Natural killer cell (primary cell): ENCODE data around the gene MARCO. TPM values are rescaled to one million over a fixed set of nuclear protein-coding genes. Genes with fewer than 3 reads are reported as not detected.

Experiments
- ATAC-seq, 3 donors: fragments of 150-1000 bp in 2 of 3; fragments of 200-7000 bp in 1 of 3; cut with Tn5 transposase; 1 replicate in 1 of 3; 2 replicates in 2 of 3; pipeline ENCODE4 v1.10.0; 2021; ENCODE audit warnings: mild to moderate bottlenecking in 2 of 3, moderate library complexity in 2 of 3
- DNase-seq, 2 donors: peaks; one replicate each; pipeline versions ENCODE4 v3.0.0 to v3.0.0-alpha.2; 2013 to 2021; ENCODE audit warnings: mixed read lengths in 1 of 2
- H3K27ac ChIP-seq: one replicate; pipeline ENCODE4 v1.5.1; 2013; ENCODE audit warnings: mild to moderate bottlenecking, low read length
- H3K27me3 ChIP-seq: one replicate; pipeline ENCODE4 v1.6.1; 2013; ENCODE audit warnings: low read length; ENCODE audit not compliant: control insufficient read depth, insufficient read depth
- H3K36me3 ChIP-seq: one replicate; pipeline ENCODE4 v1.6.1; 2013; ENCODE audit warnings: low read length; ENCODE audit not compliant: control insufficient read depth, insufficient read depth
- H3K4me1 ChIP-seq: one replicate; pipeline ENCODE4 v1.6.1; 2013; ENCODE audit warnings: low read length; ENCODE audit not compliant: control insufficient read depth, insufficient read depth
- H3K4me3 ChIP-seq: one replicate; pipeline ENCODE4 v1.5.1; 2013; ENCODE audit warnings: low read length
- H3K9me3 ChIP-seq: one replicate; pipeline ENCODE4 v1.6.1; 2013; ENCODE audit warnings: low read length; ENCODE audit not compliant: control insufficient read depth, insufficient read depth
- H3K27ac Mint-ChIP-seq, 2 donors: one replicate each; pipeline ENCODE4 v1.8.0; 2022; ENCODE audit warnings: mild to moderate bottlenecking in 2 of 2, mixed read lengths in 2 of 2, moderate library complexity in 1 of 2
- H3K27me3 Mint-ChIP-seq, 2 donors: one replicate each; pipeline ENCODE4 v1.8.0; 2022; ENCODE audit warnings: low read depth in 2 of 2, mixed read lengths in 2 of 2
- H3K36me3 Mint-ChIP-seq: one replicate; pipeline ENCODE4 v1.8.0; 2022; ENCODE audit warnings: mixed read lengths
- H3K4me1 Mint-ChIP-seq, 2 donors: one replicate each; pipeline ENCODE4 v1.8.0; 2022; ENCODE audit warnings: mixed read lengths in 2 of 2
- H3K4me3 Mint-ChIP-seq: one replicate; pipeline ENCODE4 v1.8.0; 2022; ENCODE audit warnings: mild to moderate bottlenecking, moderate library complexity, mixed read lengths
- H3K9me3 Mint-ChIP-seq, 2 donors: one replicate each; pipeline ENCODE4 v1.8.0; 2022; ENCODE audit warnings: mixed read lengths in 2 of 2
- CTCF ChIP-seq: fragments of 200-600 bp; IDR thresholded peaks from one replicate; pipeline ENCODE4 v1.8.0; 2022; ENCODE audit warnings: antibody characterized with exemption
- WGBS: methylation state at CpG from one replicate; pipeline ENCODE4 v1.1.7; 2013; ENCODE audit warnings: missing lambda C conversion rate; ENCODE audit not compliant: insufficient coverage; 5-methylcytosine and 5-hydroxymethylcytosine counted together
- intact Hi-C: fragments of 100-400 bp; cut with micrococcal nuclease; formaldehyde crosslinking; loops from one replicate; pipeline ENCODE4 v1.14.2; 2022
- total RNA-seq, 4 donors: library from RNA; stranded (reverse); fragments of 120-200 nt in 1 of 4; gene quantifications; one replicate each; pipeline versions ENCODE4 v1.2.3 to v1.2.4, GENCODE V29; 2013 to 2022

Gene MARCO
- total RNA-seq, 3 donors from 2014 or later (not counting 1 experiment from before 2014, with no cell fraction given): 0.38 to 0.75 TPM; not detected in 1

GRCh38 chr2:118974103-118974993, 32.4 kb downstream of the MARCO start:
- no peak for TF ChIP-seq CTCF
- Histone ChIP-seq H3K4me1 (peaks cover 21% of the 10 kb centered on the region), H3K36me3 (no peaks in the 10 kb centered on the region), H3K27ac (no peak overlapping the region), H3K4me3 (no peak overlapping the region), H3K27me3 (no peaks in the 10 kb centered on the region), H3K9me3 (no peaks in the 10 kb centered on the region)
- H3K4me1 Mint-ChIP-seq: no peaks in the 10 kb centered on the region
- peak in 1 of 2 donors; percentile 11 for DNase-seq
- no peaks in the 10 kb centered on the region for H3K36me3 Mint-ChIP-seq
- no peak overlapping the region for H3K4me3 Mint-ChIP-seq
- no peak overlapping the region for H3K27ac Mint-ChIP-seq
- 75% methylated on average over 13 of the region's 13 CpGs for WGBS
- H3K27me3 Mint-ChIP-seq: peaks cover 7 to 10% of the 10 kb centered on the region in 2 donors
- intact Hi-C loops: no loop called here
- no peak for ATAC-seq
- no peaks in the 10 kb centered on the region for H3K9me3 Mint-ChIP-seq

- Mint-ChIP-seq H3K27ac (no peak overlapping the region), H3K4me3 (no peak overlapping the region), H3K27me3 (peaks cover 7 to 10% of the 10 kb centered on the region in 2 donors), H3K4me1 (no peaks in the 10 kb centered on the region), H3K9me3 (no peaks in the 10 kb centered on the region), H3K36me3 (no peaks in the 10 kb centered on the region)
- Histone ChIP-seq H3K9me3 (no peaks in the 10 kb centered on the region), H3K4me1 (peaks cover 18% of the 10 kb centered on the region), H3K27me3 (no peaks in the 10 kb centered on the region), H3K36me3 (no peaks in the 10 kb centered on the region), H3K4me3 (no peak overlapping the region), H3K27ac (no peak overlapping the region)
- DNase-seq (no peak), ATAC-seq (no peak)
- no peak for TF ChIP-seq CTCF
- 87% methylated on average over 3 of the region's 5 CpGs for WGBS
- intact Hi-C loops: no loop called here
Measured at GRCh38 chr2:118975133-118975532, 33.1 kb downstream of the MARCO start.

GRCh38 chr2:118978064-118978463, 36.1 kb downstream of the MARCO start:
- TF ChIP-seq CTCF: no peak
- Mint-ChIP-seq H3K9me3 (no peaks in the 10 kb centered on the region), H3K36me3 (no peaks in the 10 kb centered on the region), H3K4me3 (no peak overlapping the region), H3K27ac (no peak overlapping the region), H3K4me1 (no peaks in the 10 kb centered on the region), H3K27me3 (peaks cover 7 to 8% of the 10 kb centered on the region in 2 donors)
- 84% methylated on average over 2 of the region's 2 CpGs for WGBS
- H3K9me3 ChIP-seq: no peaks in the 10 kb centered on the region
- peaks cover 8% of the 10 kb centered on the region for H3K4me1 ChIP-seq
- ATAC-seq (no peak), DNase-seq (no peak)
- no peaks in the 10 kb centered on the region for H3K27me3 ChIP-seq
- H3K36me3 ChIP-seq: no peaks in the 10 kb centered on the region
- no peak overlapping the region for H3K4me3 ChIP-seq
- H3K27ac ChIP-seq: no peak overlapping the region
- intact Hi-C loops: no loop called here
